Ureter (tissue), 1 donor: ENCODE data around the gene SH3RF3. TPM values are rescaled to one million over a fixed set of nuclear protein-coding genes. Genes with fewer than 3 reads are reported as not detected.
"Not testable (repeated sequence)": the region's sequence is repeated elsewhere in the genome, so short reads cannot be mapped to it uniquely, and the experiment has no call there.

Experiments
- DNase-seq: peaks from one replicate; pipeline ENCODE4 v3.0.0-alpha.2; 2020; ENCODE audit warnings: low spot score
- total RNA-seq: library from RNA; stranded (reverse); gene quantifications from one replicate; pipeline ENCODE4 v1.2.4, GENCODE V29; 2023
- donor health status: DM: yes; HTN: yes; CAD: no.

Gene SH3RF3
- total RNA-seq, 1 donor from 2014 or later, result 8.0 TPM

- DNase-seq, result no peak
Observed at GRCh38 chr2:109117780-109118179, 11.2 kb upstream of the SH3RF3 start.

GRCh38 chr2:109118321-109118720 lies 10.7 kb upstream of the SH3RF3 start:
- DNase-seq, result no peak

GRCh38 chr2:109120166-109120565 lies 8.8 kb upstream of the SH3RF3 start:
- no peak for DNase-seq

- not testable (repeated sequence) for DNase-seq
Observed at GRCh38 chr2:109120686-109121085, 8.3 kb upstream of the SH3RF3 start.

GRCh38 chr2:109123586-109124201 lies 5.3 kb upstream of the SH3RF3 start:
- DNase-seq, result no peak

- DNase-seq, result peak; percentile 35
Observed at GRCh38 chr2:109124982-109125592, 3.9 kb upstream of the SH3RF3 start.

- DNase-seq, result peak; percentile 29
Observed at GRCh38 chr2:109125593-109126500, 3.2 kb upstream of the SH3RF3 start.

GRCh38 chr2:109126501-109126860 lies 2.5 kb upstream of the SH3RF3 start:
- DNase-seq, result peak; percentile 27

- DNase-seq, result no peak
Observed at GRCh38 chr2:109127556-109127955, 1.4 kb upstream of the SH3RF3 start.

GRCh38 chr2:109128048-109128615 lies 873 bp upstream of the SH3RF3 start:
- peak; percentile 85 for DNase-seq

GRCh38 chr2:109129356-109129920 lies 433 bp downstream of the SH3RF3 start:
- peak; percentile 43 for DNase-seq

- peak; percentile 49 for DNase-seq
Observed at GRCh38 chr2:109129921-109130722, 1.1 kb downstream of the SH3RF3 start.

GRCh38 chr2:109130723-109130995 lies 1.7 kb downstream of the SH3RF3 start:
- no peak for DNase-seq

GRCh38 chr2:109131777-109132176 lies 2.8 kb downstream of the SH3RF3 start:
- peak; percentile 4 for DNase-seq

- no peak for DNase-seq
Observed at GRCh38 chr2:109132626-109133025, 3.6 kb downstream of the SH3RF3 start.

GRCh38 chr2:109133746-109134145 lies 4.7 kb downstream of the SH3RF3 start:
- DNase-seq, result no peak

- DNase-seq, result peak; percentile 39
Observed at GRCh38 chr2:109134741-109135358, 5.8 kb downstream of the SH3RF3 start.

- peak; percentile 36 for DNase-seq
Observed at GRCh38 chr2:109135359-109136197, 6.6 kb downstream of the SH3RF3 start.

- no peak for DNase-seq
Observed at GRCh38 chr2:109136542-109136941, 7.5 kb downstream of the SH3RF3 start.

GRCh38 chr2:109137616-109138015 lies 8.6 kb downstream of the SH3RF3 start:
- DNase-seq, result no peak
